Activated naive CD4-positive, alpha-beta T cell treated with anti-CD3 and anti-CD28 coated beads, Interleukin-2, amount 50 U/mL, for 16 hours (primary cell): ENCODE measurements around the gene CCDC116.
"Not testable (repeated sequence)": the region's sequence is repeated elsewhere in the genome, so short reads cannot be mapped to it uniquely, and the experiment has no call there.

Source experiments
- DNase-seq: peaks from one replicate; pipeline ENCODE4 v3.0.0-alpha.2; 2020

Gene CCDC116

DNA sequence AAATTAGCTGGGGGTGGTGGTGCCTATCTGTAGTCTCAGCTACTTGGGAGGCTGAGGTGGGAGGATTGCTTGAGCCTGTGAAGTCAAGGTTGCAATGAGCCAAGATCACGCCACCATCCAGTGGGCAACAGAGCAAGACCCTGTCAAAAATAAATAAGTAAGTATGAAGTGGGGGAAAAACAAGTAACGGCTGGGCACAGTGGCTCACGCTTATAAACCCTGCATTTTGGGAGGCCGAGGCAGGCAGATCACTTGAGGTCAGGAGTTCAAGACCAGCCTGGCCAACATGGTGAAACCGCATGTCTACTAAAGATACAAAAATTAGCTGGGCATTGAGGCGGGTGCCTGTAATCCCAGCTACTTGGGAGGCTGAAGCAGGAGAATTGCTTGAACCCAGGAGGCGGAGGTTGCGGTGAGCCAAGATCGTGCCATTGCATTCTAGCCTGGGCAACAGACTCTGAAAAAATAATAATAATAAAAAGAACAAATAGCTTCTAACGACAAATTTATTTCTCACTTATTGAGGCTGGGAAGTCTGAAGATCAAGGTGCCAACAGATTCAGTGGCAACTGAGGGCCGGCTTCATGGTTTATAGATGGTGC, 22.9 kb upstream of the CCDC116 start:
- DNase-seq, result not testable (repeated sequence)

DNA sequence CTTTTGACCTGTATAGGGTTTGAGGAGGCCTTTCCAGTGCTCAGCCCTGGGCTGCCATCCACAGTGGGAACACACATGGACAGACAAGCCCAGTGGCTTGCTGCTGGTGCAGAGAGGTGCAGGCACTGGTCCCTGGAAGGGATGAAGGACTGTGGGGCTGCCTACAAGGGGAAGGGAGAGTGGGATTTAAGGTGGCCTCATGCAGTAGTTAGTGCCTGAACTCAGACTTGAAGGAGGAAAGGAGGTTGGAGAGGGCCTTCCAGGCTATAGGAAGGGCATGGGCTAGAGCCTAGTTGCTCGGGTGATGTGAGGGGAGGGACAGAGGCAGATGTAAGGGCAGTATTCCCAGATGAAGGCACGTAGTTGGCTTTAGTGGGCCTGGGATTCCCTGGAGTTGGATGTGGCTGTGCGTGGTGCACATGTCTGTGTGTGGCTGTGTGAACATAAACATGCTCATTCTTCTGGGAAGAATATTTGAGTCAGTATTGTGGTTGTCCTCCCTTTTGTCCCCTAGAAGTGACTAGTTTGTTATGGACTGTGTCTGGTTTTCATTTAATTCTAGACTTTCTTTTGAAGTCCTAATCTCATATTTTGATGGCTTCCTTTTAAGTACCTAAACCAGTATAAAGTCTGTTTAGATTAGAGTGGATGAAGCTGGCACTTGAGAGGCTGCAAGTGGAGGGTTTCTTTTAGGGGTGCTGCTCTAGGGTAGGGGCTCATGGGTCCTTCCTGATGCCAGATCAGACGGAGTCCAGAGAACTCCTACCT, 21.2 kb upstream of the CCDC116 start:
- no peak for DNase-seq

DNA sequence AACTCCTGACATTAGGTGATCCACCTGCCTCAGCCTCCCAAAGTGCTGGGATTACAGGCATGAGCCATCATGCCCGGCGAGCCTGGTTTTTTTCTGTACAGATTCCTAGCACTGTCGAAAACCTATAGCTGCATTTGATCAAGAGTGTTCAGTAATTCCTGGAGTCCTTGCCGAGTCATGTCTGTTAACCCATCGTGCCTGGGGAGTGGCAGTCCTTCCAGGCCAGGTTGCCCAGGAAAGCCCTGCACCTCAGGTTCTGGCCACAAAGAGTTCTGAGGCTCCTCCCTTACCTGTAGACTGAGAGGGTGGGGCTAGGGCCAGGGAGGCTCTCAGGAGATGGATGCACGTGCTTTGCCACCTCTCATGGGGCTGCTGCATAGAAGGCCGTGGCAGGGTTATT, 19.7 kb upstream of the CCDC116 start:
- no peak for DNase-seq

DNA sequence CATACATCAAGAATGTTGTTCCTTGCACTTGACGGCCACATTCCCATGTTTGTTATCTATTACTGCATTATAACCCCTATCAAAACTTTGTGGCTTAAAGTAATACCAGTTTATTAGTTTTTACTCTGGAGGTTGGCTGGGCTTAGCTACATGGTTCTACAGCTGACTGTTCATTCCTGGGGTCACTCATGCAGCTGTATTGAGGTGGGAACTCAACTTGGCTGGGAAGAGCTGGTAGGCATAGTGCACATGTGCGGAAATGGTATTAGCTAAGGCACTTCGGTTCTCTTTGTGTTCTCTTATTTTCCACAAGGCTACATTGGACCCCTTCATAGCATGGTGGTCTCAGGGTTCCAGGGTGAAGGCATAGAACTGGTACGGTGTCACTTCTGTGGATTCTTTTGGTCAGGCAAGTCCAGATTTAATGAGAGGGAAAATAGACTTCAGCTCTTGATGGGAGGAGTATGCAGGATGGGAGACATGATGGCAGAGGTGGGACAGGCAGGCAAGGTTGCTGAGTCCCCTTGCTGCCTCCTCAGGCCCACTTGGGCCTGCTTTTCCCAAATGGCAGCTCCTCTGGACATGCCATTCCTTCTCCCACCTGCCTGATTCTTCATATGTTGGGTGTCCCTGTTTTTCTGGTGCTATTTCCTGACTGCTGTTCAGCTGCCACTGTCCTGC, 18.9 kb upstream of the CCDC116 start:
- no peak for DNase-seq

DNA sequence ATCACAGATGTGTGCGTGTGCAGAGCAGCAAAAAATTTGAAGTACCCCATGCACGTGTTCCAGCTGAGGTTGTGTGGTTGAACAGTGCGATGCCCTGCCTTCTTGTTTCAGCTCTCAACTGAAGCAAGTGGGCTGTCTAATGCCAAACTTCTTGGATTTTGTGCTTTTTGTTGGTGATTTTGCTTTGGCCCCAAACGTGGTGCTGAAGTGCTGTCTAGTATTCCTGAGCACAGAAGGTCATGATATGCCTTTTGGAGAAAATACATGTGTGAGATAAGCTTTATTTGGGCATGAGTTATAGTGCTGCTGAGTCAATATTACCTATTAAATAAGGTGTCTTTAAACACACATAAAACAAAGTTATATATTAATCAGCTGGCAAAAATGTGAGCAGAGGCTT, 16.8 kb upstream of the CCDC116 start:
- DNase-seq, result no peak

DNA sequence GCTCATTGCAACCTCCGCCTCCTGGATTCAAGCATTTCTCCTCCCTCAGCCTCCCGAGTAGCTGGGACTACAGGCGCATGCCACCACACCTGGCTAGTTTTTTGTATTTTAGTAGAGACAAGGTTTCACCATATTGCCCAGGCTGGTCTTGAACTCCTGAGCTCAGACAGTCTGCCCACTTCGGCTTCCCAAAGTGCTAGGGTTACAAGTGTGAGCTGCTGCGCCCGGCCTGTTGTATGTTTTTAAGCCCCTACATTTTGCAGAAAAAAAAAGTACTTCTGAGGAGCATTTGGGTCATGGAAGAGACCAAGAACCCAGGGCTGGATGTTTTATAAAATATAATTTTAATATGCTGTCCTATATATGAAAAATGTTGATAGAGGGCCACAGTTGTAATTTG, 15.2 kb upstream of the CCDC116 start:
- DNase-seq, result not testable (repeated sequence)

DNA sequence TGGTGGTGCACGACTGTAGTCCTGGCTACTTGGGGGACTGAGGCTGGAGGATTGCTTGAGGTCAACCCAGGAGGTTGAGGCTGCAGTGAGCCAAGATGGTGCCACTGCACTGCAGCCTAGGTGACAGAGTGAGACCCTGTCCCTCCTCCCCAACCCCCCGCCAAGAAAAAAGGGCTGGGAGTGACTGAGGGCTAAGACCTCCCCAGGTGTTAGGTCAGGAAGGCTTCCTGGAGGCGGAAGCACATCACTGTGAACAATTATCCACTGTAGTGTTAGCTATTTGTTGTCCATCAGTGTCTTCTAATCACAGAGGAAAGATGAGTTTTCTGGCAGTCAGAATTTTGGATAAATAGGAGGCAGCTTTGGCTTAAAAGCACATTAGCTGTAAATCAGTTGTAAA, 11.5 kb upstream of the CCDC116 start:
- no peak for DNase-seq

DNA sequence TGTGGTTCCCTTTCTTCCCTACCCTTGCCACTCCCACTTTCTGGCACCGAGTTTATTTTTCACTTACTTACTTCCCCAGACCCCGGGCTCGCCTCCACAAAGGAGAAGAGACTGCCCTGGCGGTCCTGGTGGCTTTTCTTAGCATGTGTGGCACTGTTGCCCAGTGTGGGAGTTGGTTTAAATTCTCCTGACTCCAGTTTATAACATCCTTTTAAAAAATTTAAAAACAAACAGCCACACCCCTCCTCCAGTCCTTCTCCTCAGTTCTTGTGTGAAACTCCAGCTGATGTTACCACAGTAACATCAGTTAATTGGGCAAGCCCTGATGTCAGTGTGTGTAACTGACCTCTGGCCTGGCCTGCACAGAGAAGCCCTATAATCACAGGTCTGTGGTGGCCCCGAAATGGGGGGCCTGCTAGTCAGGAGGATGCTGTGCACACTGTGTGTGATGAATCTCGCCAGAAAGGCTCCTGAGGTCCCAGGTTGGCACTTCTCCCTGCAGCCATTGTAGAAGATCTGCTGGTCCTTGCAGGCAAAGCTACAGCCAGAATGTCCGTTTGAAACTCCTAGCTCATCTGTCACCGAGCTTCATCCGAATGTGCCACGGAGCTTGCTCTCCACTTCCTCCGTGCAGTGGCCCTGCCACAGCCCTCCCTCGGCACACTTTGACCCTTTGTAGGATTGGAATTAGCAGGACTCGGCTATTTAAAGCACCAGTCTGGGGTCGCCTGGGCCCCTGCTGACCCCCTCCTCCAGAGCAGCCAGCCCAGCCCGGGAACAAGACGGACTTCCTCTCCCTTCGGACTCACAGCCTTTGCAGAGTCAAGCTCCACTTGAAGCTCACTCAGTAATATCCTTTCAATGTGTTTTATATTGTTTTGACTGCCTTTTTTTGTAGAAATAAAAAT, 10.3 kb upstream of the CCDC116 start:
- DNase-seq, result no peak

DNA sequence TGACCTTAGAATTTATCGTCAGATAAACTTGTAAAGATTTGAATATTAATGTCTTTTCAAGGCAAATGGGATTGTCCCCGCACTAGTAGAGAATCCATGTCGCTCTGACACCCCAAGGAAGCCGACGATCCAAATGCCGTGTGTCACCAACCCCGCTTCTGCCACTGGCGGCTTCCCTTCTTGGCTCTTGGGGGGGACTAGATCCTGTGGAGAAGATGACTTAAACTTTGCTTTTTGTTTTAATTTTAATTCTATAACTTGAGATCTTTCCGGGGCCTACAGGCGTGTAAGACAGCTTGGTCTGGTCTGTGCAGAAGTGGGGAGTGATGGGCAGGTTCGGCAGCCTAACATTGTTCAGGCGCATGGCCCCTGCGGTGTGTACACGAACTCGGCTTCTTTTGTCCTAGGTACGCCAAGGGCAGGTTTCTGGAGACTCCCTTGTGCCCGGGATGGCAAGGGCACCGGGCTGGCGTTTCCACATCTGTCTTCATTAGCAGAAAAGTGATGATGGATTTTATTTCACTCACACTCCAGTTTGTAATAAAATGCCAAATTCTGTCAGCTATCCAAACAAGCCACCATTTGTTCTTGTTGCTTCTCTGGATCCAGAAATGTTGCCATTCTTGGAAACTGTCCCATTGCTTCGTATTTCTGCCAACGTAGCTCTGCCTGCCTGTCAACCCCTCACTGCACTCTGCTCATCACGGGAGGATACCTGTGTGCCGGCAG, 9.5 kb upstream of the CCDC116 start:
- DNase-seq, result no peak

DNA sequence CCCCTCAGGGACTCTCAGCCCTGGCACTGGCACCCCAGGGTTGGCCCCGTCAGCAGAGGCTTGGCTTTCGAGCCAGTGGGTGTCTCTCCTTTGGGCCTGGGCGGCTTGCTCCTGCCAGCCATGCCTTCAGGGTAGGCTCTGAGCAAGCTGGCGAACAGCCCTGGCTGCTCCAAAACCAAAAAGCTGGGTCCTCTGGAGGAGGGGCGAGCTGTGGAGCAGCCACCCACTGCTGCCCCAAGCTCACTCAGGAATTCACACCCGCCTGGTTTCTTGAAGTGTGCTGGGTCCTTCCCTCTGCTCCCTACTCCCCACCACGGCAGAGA, 9.0 kb upstream of the CCDC116 start:
- no peak for DNase-seq

DNA sequence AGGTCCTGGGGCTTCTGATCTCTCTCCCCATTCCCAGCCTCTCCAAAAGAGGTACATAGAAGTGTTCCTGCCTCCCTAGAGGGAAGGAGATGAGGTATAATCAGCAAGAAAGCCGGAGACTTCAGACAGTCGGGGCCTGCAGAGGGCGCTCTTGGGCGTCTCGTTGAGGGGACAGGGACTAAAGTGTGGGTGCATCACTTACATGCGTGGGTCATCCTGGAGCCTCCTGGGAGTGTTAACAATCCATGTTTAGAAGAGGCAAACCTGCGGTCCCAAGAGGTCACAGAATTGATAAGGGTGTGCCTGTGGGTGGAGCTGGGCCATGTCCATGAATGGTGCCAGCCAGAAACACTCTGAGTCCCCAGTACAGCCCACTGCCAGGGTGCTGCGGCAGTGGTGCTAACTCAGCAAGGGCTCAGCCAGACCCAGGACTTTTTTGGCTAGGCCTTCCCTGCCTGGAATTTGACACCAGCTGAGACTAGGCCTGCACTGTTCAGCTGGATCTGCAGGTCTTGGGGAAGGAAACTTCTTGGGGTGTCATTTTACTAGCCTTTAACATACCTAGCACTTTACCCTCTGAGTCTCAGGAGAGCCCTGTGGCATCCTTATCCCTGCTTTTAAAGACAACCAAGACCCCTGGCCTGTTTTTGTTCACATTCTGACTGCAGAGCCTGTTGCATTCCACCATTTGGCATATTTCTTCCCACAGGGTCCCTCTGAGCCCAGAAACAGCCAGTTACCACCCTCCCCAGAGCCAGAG, 8.3 kb upstream of the CCDC116 start:
- peak; percentile 57 for DNase-seq

DNA sequence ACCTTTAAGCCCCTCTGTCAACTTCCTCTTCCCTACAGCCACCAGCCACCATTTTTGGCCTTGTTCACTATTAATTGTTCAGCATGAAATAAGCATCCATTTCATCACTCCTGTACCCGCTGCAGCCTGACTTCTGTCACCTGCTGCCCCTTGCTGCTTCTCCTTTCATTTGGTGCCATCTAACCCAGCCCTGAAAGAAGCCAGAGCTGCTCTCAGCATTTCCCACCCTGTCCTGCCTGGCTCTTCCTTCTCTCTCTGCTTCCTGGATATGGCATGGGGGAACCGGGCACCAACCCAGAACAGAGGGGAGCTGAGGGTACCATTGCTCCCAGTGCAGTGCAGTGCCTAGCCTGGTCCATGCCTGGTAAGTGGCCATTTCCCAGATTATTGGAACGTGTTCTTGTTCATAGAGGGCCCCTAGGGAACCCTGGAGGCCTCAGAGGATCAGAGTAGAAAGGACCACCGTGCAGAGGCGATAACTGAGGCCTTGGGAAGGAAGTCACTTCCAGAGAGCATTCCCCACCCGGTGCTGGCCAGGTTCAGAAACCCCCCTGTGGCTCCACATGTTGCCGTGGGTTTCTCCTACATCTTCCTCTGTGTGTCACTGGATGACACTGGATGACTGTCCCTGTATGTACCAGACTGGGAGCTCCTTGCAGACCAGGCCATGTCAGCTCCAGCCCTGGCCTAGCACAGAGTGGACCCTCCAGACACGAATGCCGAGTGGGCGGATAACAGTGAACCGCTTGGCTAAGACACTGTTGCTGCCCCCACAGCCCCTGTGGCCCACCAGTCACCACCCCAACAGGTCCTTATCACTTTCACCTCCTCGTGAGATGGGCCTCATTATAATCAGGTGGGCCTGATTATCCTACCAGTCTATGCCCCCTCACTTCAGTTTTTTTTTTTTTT, 7.4 kb upstream of the CCDC116 start:
- DNase-seq, result no peak

DNA sequence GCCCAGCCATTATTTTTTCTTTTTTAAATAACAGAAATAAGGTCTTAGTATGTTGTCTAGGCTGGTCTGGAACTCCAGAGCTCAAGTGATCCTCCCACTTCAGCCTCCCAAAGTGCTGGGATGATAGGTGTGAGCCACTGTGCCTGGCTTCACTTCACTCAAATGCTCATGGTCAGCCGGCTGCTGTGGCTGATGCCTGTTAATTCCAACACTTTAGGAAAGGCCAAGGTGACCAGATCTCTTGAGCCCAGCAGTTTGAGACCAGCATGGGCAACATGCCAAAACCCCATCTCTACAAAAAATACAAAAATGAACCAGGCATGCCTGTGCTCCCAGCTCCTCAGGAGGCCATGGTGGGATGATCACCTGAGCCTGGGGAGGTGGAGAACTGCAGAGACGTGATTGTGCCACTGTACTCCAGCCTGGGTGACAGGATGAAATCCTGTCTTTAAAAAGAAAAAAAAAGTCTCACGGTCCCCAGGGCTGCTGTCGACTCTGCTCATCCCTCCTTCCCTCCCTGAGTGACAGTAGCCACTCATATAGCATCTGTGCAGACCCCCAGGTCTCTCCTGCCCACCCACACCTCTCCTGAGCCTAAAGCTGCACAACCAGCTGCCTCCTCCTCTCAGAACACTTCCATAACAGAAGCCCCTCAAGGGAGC, 6.4 kb upstream of the CCDC116 start:
- DNase-seq, result no peak

DNA sequence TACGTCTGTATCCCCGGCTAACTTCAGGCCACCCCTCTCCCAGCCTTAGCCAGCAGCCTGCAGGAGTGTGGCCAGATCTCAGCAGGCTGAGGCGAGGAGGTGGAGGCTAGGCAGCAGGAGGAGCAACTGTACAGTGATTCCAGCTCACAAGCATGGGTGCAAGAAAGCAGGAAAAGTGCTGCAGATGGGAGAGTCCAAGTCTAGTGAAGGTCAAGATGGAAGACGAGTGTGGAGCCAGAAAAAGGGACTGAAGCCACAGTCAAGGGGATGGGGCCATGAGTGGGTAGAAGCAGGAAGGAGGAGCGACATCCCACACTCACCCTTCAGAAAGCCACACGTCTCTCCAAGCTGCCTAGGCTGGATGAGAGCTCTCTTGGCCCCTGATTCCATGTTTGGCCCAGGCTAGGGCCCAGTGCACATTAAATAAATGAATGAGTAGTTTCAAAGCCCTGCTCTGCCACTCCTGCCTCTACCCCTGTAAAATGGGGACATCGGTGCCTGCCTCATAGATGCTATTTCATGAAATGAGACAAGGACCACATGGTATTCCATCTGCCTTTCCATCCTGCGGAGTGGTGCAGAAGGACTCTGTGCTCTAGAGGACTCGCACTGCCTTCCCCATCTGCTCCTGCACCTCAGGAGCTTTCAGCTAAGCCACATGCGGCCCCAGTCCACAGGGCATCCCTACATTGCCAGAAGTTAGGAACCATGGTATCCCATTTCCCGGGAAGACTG, 5.7 kb upstream of the CCDC116 start:
- DNase-seq, result no peak

DNA sequence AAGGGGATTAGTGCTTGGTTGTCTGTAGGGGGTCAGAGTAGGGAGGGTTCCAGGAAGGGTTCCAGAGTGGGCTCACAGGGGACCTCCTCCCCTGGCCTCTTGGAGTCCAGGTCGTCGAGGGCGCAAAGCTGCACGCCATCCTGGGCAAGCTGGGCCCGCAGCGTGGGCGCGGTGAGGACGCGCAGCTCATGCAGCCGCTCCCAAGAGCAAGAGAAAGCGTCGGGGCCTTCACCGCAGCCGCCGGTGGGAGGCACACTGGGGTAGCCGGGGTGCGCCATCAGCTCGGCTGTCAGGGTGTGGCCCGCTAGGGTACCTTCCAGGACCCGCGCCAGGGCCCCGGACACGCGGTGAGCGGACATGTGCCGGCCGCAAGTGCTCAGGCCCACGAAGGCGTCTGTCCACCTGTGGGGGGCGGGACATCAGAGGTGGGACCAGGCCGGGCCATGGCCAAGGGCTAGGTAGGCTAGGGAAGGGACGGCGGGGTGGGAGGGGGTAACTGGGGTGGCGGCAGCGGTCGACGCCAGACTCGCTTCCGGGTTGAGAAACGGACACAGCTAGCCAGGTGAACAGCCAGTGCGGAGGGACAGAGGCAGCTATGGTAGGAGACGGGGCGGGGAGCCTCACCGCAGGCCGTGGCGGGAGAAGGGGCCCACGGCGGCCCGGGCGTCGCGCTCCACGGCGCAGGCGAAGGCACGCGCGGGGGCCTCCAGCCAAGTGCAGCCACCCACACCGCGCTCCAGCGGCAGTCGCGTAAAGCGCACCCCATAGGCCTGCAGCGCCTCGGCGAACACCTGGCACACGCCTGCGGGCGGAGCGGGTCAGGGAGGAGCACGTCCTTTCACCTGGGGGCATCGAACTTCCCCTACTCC, 3.9 kb upstream of the CCDC116 start:
- no peak for DNase-seq

DNA sequence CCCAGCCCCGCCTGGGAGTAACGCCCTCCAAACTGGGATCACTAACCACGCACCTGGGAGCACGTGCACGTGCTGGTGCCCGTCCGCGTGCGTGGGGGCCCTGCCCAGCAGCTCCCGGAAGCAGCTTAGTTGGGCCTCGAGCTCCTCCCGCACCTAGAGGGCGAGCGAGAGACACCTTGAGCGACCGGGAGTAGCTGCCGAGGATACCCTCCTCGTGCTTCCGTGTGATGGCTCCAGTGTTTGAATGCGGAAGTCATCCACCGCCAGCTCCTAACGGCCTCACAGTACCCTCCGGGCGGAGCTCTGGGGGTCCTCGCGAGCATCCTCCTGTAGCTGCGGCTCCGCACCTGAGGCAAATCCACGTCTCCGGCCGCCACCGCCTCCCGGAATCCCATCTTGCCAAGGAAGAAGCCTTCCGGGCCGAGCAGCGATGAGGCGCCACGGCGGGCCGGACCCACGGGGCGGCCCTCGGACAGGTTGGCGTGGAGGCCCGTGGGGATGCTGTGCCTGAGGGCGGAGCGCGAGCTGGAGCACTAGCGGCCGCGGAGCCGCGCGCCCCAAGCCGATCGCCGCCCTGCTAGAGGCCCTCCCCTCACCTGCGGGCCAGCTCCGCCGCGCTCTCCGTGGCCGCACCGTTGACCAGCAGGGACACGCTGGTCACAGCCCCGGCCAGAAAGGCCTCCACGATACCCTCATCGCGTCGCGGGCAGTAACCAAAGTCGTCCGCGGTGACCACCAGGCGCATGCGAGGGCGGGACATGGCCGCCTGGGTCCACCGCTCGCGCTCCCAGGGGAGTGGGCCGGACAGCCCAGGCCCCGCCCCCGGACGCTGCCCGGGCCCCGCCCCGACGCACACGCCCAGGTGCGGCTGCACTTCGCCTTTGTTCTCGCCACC, 3.1 kb upstream of the CCDC116 start, which contains the start of gene YDJC:
YDJC (minus strand) TSS at position 768 of the 895 bp plus-strand sequence; CDS start at position 760, 8 bp downstream.
- peak; percentile 97 for DNase-seq

DNA sequence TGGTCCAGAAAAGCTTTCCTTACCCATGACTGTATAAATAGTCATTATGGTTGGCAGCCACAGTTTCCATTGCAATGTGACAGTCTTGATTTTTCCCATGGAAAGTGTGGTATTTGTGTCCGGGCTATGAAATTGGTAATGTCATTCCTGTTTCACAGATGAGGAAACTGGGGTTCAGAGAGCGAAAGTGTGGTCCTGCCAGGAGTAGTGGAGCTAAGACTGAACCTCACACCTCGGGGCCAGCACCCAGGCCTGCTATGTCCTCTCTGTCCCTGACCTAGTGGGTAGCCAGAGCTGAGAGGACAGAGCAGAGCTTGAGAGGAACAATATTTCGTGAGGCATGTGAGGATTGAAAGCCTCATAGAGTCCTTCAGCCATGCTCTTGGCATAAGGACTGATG, 1.5 kb upstream of the CCDC116 start:
- no peak for DNase-seq
